ENCODE measurements around the gene PRCC. TPM values are rescaled to one million over a fixed set of nuclear protein-coding genes. Genes with fewer than 3 reads are reported as not detected.

Gene PRCC
- total and polyA plus RNA-seq, 8 donors, result 18.5 to 41.6 (median 21.8) TPM

DNA sequence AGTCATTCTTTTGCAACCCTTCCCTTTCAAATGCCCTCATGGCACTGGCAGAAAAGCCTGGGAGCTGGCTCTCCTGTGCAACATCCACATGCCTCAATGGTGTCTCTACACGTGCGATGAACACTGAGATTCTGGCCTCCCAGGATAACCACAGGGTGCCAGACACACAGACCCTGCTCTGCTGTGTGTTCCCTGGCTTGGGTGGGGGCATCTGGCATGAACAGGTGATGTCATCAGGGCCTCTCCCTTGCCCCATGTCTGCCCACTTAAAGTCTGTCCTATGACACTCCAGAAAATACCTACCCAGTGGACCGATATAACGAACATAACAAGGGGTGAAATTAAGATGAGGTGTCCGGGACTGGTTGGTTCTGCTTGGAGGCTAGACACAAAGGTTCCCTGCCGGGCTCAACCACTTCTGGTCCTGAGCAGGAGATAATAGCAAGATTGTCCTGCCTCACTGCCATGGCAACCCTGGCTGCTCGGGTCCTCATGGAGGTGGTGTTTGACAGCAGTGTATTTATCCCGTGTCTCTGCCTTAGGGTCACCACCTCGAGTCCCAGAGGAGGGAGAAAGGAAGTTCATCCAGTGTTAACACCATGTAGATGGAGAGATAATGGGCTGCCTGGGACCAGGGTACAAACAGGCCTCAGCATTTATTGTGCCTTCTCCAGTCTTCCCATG, 72.2 kb downstream of the PRCC start:
- no peak overlapping the region for H3K27ac ChIP-seq

DNA sequence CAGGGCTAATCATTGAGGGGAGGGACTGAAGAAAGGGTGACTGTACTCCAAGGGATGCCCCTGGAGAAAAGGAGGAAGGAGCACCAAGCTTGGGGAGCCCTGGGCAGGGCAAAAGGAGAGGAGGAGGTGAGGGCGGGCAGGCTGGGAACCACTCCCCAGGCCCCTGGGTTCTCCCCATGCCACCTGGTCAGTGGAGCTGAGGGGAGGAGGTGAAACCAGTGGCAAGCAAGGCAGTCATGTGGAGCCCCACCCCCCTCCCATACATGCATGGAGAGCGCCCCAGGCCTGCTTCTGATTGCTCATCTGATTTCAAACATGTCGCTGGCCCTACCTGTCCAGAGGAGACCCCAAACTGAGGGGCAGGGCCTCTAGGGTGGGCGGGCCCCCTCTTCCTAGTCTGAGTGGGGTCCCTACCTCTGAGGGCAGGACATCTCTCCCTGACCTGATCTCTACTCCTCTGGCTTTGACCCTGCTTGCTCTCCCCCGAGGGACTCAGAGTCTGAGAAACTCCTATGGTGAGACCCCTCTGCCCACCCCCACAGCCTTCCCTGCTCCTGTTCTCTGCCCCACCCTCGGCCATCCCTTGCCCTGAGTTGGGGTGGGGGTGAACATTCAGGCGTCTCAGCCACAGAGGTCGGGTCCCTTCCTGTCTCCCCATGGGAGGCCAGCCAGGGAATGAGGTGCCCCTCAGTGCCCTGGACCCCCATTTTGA, 73.0 kb downstream of the PRCC start:
- Histone ChIP-seq H3K4me1 (no peaks in the 10 kb centered on the region), H3K27ac (no peak overlapping the region), H3K9me3 (no peaks in the 10 kb centered on the region), H3K36me3 (no peaks in the 10 kb centered on the region), H3K4me3 (no peak overlapping the region), H3K27me3 (peaks cover 0 to 4% (median 0%) of the 10 kb centered on the region in 4 donors)
- intact Hi-C loops (cut with DNase I), result no loop called here
- FAIRE-seq (no peak), ATAC-seq (no peak), DNase-seq (peak in 2 of 6 donors; percentile 42 to 45)
- WGBS, 2 donors, result 45 to 55% methylated on average over 8 of the region's 8 CpGs
- TF ChIP-seq, protein P1, sequence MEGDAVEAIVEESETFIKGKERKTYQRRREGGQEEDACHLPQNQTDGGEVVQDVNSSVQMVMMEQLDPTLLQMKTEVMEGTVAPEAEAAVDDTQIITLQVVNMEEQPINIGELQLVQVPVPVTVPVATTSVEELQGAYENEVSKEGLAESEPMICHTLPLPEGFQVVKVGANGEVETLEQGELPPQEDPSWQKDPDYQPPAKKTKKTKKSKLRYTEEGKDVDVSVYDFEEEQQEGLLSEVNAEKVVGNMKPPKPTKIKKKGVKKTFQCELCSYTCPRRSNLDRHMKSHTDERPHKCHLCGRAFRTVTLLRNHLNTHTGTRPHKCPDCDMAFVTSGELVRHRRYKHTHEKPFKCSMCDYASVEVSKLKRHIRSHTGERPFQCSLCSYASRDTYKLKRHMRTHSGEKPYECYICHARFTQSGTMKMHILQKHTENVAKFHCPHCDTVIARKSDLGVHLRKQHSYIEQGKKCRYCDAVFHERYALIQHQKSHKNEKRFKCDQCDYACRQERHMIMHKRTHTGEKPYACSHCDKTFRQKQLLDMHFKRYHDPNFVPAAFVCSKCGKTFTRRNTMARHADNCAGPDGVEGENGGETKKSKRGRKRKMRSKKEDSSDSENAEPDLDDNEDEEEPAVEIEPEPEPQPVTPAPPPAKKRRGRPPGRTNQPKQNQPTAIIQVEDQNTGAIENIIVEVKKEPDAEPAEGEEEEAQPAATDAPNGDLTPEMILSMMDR (IDR thresholded peaks at IDR 0.05), result no peak

More for the DNA sequence above, 72.2 kb downstream of the PRCC start:
- ATAC-seq (no peak), FAIRE-seq (no peak), DNase-seq (no peak)
- WGBS, 2 donors, result 24 to 29% methylated on average over 9 of the region's 9 CpGs
- TF ChIP-seq, protein P1 (IDR thresholded peaks at IDR 0.05), result no peak
- Histone ChIP-seq H3K27me3 (peaks cover 0 to 4% (median 0%) of the 10 kb centered on the region in 4 donors), H3K9me3 (no peaks in the 10 kb centered on the region), H3K36me3 (no peaks in the 10 kb centered on the region), H3K4me1 (no peaks in the 10 kb centered on the region), H3K4me3 (no peak overlapping the region)
- intact Hi-C loops (cut with DNase I), result no loop called here

DNA sequence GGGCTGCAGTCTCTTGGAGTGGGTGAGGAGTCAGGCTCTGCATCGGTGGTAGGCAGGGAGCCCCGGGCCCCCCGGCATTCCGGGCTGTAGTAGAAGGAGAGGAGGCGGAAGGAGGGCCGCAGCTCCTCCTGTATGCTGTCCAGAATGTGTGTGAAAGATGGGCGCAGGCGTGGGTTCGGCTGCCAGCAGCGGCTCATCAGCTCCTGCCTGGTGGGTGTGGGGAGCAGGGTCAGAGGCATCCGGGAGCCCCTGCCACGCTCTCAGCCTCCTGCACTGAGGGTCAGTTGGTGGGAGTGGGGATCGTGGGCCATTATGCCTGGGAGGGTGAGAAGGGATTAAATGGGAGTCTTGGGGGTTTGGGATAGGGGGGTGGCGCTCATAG, 73.6 kb downstream of the PRCC start:
- DNase-seq, result peak in 1 of 6 donors; percentile 52
- H3K9me3 ChIP-seq, result no peaks in the 10 kb centered on the region
- H3K4me3 ChIP-seq, result no peak overlapping the region
- TF ChIP-seq, protein P1 (IDR thresholded peaks at IDR 0.05), result no peak
- H3K36me3 ChIP-seq, result no peaks in the 10 kb centered on the region
- peaks cover 0 to 4% (median 0%) of the 10 kb centered on the region in 4 donors for H3K27me3 ChIP-seq
- ATAC-seq, result no peak
- H3K27ac ChIP-seq, result no peak overlapping the region
- no peaks in the 10 kb centered on the region for H3K4me1 ChIP-seq
- intact Hi-C loops (cut with DNase I), result no loop called here
- no peak for FAIRE-seq
- WGBS, 2 donors, result 54 to 60% methylated on average over 14 of the region's 14 CpGs

DNA sequence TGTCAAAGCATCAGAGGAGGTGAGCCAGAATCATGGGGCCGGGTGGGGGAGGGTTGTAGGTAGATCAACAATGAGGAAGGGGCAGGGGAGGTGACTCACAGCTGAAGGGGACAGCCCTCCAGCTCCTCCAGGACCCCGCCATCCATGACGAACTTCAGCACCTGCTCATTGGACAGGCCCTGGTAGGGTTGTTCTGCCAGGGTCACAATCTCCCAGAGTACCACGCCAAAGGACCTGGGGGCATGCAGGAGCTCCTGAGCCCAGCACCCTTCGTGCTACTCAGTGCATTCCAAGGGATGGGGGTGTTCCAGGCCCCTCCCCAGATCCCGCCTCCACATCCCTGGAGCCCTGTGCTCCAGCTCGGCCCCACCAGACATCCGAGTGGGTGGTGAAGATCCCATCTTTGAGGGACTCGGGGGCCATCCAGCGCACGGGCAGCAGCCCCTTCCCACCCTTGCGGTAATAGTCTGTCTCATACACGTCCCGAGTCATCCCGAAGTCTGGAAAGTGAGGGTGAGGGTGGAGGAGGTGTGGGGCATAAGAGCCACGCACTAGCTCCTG, 74.0 kb downstream of the PRCC start:
- FAIRE-seq (no peak), DNase-seq (peak in 1 of 6 donors; percentile 39)

More for the DNA sequence above, 74.0 kb downstream of the PRCC start:
- intact Hi-C loops (cut with DNase I), result no loop called here
- WGBS, 2 donors, result 70 to 80% methylated on average over 16 of the region's 16 CpGs
- H3K27me3 ChIP-seq, result peaks cover 0 to 4% (median 0%) of the 10 kb centered on the region in 4 donors
- H3K27ac ChIP-seq, result no peak overlapping the region
- H3K4me1 ChIP-seq, result no peaks in the 10 kb centered on the region
- no peaks in the 10 kb centered on the region for H3K9me3 ChIP-seq
- H3K36me3 ChIP-seq, result no peaks in the 10 kb centered on the region
- H3K4me3 ChIP-seq, result no peak overlapping the region
- TF ChIP-seq, protein P1 (IDR thresholded peaks at IDR 0.05), result no peak
- no peak for ATAC-seq
